ENCODE results near the gene VCAN.

DNA sequence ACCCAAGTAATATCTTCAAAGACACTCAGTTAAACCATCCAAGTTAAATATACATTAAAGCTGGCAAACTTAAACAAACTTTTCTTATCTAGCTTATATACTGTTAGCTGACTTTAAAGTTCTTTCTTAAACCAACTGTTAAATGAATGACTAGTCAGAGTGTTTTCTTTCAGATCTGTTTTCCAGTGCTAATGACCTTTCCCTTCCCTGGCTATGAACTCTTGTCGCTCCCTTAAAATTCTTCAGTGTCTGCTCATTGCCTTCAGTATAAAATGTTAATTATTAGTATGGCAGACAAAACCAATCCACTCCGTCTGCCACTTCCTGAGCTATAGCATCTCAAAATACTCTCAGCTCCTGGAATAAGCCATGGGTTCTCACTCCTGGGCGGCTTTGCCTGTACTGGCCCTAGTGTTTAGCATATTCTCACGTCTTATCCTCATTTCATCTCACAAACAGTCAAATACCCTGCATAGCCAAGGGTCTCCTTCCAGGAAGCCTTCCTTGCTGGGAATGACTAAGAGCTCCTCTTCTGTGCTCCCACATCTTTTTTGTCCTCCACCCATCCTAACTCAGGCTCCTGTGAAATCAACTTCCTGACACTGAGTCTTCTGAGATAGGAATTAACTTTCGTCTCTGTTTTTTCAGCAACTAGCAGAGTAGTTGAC lies 87.7 kb downstream of the VCAN start:
- TF ChIP-seq CTCF (IDR thresholded peaks at IDR 0.05) (no peak), POLR2A (IDR thresholded peaks at IDR 0.05) (no peak), EP300 (IDR thresholded peaks at IDR 0.05) (no peak), POLR2AphosphoS5 (IDR thresholded peaks at IDR 0.05) (no peak)
